SU-DHL-6 (cell line): ENCODE measurements around the gene SYK.

Experiments
- H2AFZ ChIP-seq: fragments of 200-600 bp; sonication (generic); 2 replicates; pipeline ENCODE4 v1.6.1; 2014; ENCODE audit warnings: low read depth, mild to moderate bottlenecking, moderate library complexity, mixed read lengths, antibody characterized with exemption, low read length; ENCODE audit not compliant: severe bottlenecking
- H3F3A ChIP-seq: fragments of 200-600 bp; shearing (Covaris generic); 2 replicates; pipeline ENCODE4 v1.6.0; 2016; ENCODE audit warnings: antibody characterized with exemption, mild to moderate bottlenecking; ENCODE audit not compliant: insufficient read depth
- H3K27ac ChIP-seq: fragments of 200-600 bp; sonication (generic); 2 replicates; pipeline ENCODE4 v1.5.1; 2016; ENCODE audit warnings: low read depth, mild to moderate bottlenecking, low read length, moderate library complexity, mixed read lengths
- H3K27me3 ChIP-seq: fragments of 200-600 bp; sonication (generic), shearing (Covaris generic); 2 replicates; pipeline ENCODE4 v1.6.0; 2014; ENCODE audit warnings: mild to moderate bottlenecking, low read length
- H3K36me3 ChIP-seq: fragments of 200-600 bp; sonication (generic); 2 replicates; pipeline ENCODE4 v1.6.1; 2014; ENCODE audit warnings: mild to moderate bottlenecking, low read length, mixed read lengths
- H3K4me2 ChIP-seq: fragments of 300-600, 200-600 bp; shearing (Covaris generic), sonication (generic); 2 replicates; pipeline ENCODE4 v1.6.0; 2014; ENCODE audit warnings: low read length, low read depth, mild to moderate bottlenecking; ENCODE audit not compliant: poor library complexity, severe bottlenecking
- H3K4me3 ChIP-seq: fragments of 200-600 bp; sonication (generic); 2 replicates; pipeline ENCODE4 v1.5.1; 2014; ENCODE audit warnings: antibody characterized with exemption, low read length, mild to moderate bottlenecking, mixed read lengths; ENCODE audit not compliant: insufficient read depth, poor library complexity, severe bottlenecking
- H3K79me2 ChIP-seq: fragments of 200-600 bp; sonication (generic); 2 replicates; pipeline ENCODE4 v1.6.1; 2014; ENCODE audit warnings: mild to moderate bottlenecking, low read length, moderate library complexity; ENCODE audit not compliant: insufficient read depth
- H3K9ac ChIP-seq: fragments of 200-600 bp; sonication (generic); 2 replicates; pipeline ENCODE4 v1.7.0; 2014; ENCODE audit warnings: mild to moderate bottlenecking, low read length
- H3K9me2 ChIP-seq: fragments of 200-600 bp; sonication (generic); replicated peaks from 2 replicates; pipeline ENCODE4 v1.6.1; 2014; ENCODE audit warnings: low read length; ENCODE audit not compliant: insufficient read depth
- H3K9me3 ChIP-seq: fragments of 200-600 bp; sonication (generic); 2 replicates; pipeline ENCODE4 v1.6.1; 2014; ENCODE audit warnings: low read length, mixed read lengths; ENCODE audit not compliant: insufficient read depth
- H4K20me1 ChIP-seq: fragments of 200-600 bp; sonication (generic); 2 replicates; pipeline ENCODE4 v1.6.1; 2014; ENCODE audit warnings: low read depth, mild to moderate bottlenecking, antibody characterized with exemption, low read length, moderate library complexity, mixed read lengths
- EZH2phosphoT487 ChIP-seq: fragments of 200-600 bp; sonication (generic), shearing (Covaris generic); conservative IDR thresholded peaks from 2 replicates; pipeline ENCODE4 v1.6.1; 2018; ENCODE audit warnings: mild to moderate bottlenecking, antibody characterized with exemption, low read length, moderate library complexity, mixed read lengths
- TF ChIP-seq, protein P1 (sequence below): fragments of 200-600 bp; sonication (generic); IDR thresholded peaks from one replicate; pipeline ENCODE4 v1.5.1; 2017; ENCODE audit warnings: antibody characterized with exemption, mild to moderate bottlenecking, low read length, moderate library complexity; ENCODE audit not compliant: insufficient read depth, poor library complexity, severe bottlenecking

Gene SYK

DNA sequence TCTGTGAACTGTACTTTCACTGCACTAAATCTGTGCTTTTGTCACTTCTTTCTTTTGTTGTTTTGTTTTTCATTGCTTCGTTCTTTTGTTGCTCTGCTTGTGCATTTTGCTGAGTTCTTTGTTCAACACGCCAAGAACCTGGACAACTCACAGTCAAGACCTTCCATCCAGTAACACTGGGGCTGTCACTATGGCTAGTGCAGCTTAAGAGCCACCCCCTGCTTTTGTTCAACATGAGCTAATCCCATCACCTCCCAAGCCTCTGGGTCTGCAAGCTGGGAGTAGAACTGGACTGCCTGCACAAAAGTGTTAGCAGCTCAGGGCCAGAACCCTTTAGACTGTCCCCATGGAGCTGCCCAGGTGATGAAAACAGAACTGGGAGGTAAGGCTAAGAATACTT, 143.7 kb downstream of the SYK start:
- Histone ChIP-seq H2AFZ (no peak overlapping the region), H3K27ac (no peak overlapping the region), H3K9me3 (no peaks in the 10 kb centered on the region), H3K9me2 (no peaks in the 10 kb centered on the region), H3K9ac (no peak overlapping the region), H3K4me3 (no peak overlapping the region), H3K36me3 (no peaks in the 10 kb centered on the region), H3K79me2 (no peaks in the 10 kb centered on the region), H4K20me1 (no peaks in the 10 kb centered on the region), H3K4me2 (no peak overlapping the region), H3K27me3 (no peaks in the 10 kb centered on the region), H3F3A (no peaks in the 10 kb centered on the region)
- TF ChIP-seq, protein P1, sequence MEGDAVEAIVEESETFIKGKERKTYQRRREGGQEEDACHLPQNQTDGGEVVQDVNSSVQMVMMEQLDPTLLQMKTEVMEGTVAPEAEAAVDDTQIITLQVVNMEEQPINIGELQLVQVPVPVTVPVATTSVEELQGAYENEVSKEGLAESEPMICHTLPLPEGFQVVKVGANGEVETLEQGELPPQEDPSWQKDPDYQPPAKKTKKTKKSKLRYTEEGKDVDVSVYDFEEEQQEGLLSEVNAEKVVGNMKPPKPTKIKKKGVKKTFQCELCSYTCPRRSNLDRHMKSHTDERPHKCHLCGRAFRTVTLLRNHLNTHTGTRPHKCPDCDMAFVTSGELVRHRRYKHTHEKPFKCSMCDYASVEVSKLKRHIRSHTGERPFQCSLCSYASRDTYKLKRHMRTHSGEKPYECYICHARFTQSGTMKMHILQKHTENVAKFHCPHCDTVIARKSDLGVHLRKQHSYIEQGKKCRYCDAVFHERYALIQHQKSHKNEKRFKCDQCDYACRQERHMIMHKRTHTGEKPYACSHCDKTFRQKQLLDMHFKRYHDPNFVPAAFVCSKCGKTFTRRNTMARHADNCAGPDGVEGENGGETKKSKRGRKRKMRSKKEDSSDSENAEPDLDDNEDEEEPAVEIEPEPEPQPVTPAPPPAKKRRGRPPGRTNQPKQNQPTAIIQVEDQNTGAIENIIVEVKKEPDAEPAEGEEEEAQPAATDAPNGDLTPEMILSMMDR, result no peak
- TF ChIP-seq EZH2phosphoT487, result no peak

DNA sequence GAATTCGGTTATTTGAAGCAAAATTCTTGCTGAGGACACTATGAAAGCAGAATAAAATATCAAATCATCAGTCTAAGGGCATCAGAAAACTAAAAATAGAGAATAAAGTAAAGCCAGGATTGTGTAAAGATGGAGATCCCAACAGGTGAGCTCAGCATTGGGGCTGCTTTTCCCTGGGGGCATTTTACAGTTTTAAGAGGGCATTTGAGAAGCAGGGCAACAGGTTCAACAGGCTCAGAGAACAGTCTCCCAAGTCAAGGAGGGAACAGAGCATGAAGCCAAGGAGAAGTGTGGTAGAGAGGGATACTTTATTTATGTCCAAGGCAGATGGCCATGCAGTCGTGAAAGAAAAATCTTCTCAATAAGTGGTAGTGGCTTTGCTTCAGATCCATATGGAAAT, 145.4 kb downstream of the SYK start:
- Histone ChIP-seq H3K27ac (no peak overlapping the region), H3K27me3 (no peaks in the 10 kb centered on the region), H3K4me3 (no peak overlapping the region), H3K9me2 (no peaks in the 10 kb centered on the region), H3K4me2 (no peak overlapping the region), H3F3A (no peaks in the 10 kb centered on the region), H3K79me2 (no peaks in the 10 kb centered on the region), H3K9me3 (no peaks in the 10 kb centered on the region), H3K36me3 (no peaks in the 10 kb centered on the region), H2AFZ (no peak overlapping the region), H4K20me1 (no peaks in the 10 kb centered on the region), H3K9ac (no peak overlapping the region)
- TF ChIP-seq, protein P1, result no peak
- TF ChIP-seq EZH2phosphoT487, result no peak
